Erythroblast (primary cell): Measurements from ENCODE around the gene KIF1A.

Experiments
- GATA1 ChIP-seq: IDR thresholded peaks from 2 replicates; pipeline ENCODE4 v1.6.1; 2011; ENCODE audit warnings: low read depth, mild to moderate bottlenecking, control low read depth, low read length, moderate library complexity
- POLR2A ChIP-seq: IDR thresholded peaks from 2 replicates; pipeline ENCODE4 v1.6.1; 2011; ENCODE audit warnings: mild to moderate bottlenecking, low read length

GRCh38 chr2:240814946-240815760, 4.9 kb downstream of the KIF1A start:
- TF ChIP-seq POLR2A (no peak), GATA1 (no peak)
